ENCODE data around the gene DOK6. TPM values are rescaled to one million over a fixed set of nuclear protein-coding genes. Genes with fewer than 3 reads are reported as not detected.

The DOK6 gene
- total RNA-seq, 4 donors from 2014 or later, result 0.20 to 0.37 (median 0.30) TPM

DNA sequence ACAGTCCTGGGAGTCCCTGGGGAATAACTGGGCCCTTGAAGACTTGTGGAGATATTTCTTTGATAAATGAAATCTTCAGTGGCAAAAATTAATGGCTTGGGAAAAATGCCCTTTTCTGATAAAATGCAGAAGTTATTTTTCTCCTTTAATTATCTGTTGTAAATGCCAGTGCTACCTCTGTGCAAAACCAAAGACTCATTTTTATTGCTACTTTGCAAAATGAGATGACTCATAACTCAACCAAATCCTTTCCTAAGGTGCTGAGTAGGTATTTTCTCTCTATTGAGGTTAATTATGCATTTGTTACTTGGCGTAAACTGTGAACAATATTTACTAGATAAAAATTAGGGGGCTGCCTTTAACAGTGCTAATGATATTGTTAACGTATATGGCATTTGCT, 163.9 kb downstream of the DOK6 start:
- in situ Hi-C loops (cut with MboI; ENCODE audit: low pct_ligation_motif_present in 1 of 4, low pct_unique_long_range_greater_than_20kb in 1 of 4, low sequenced_read_pairs in 3 of 4), result no loop called here
- Histone ChIP-seq H3K27ac (no peak overlapping the region), H3K27me3 (no peaks in the 10 kb centered on the region), H3K4me3 (no peak overlapping the region), H3K4me1 (no peaks in the 10 kb centered on the region), H3K9me3 (no peaks in the 10 kb centered on the region), H3K36me3 (no peaks in the 10 kb centered on the region)
- DNase-seq, result no peak
- intact Hi-C loops (cut with DNase I; ENCODE audit: low total_unique reads), result no loop called here
- TF ChIP-seq POLR2A (IDR thresholded peaks at IDR 0.05) (no peak), EP300 (IDR thresholded peaks at IDR 0.05; ENCODE audit: low read depth) (no peak), POLR2AphosphoS5 (IDR thresholded peaks at IDR 0.05) (no peak)
- TF ChIP-seq, protein P1, sequence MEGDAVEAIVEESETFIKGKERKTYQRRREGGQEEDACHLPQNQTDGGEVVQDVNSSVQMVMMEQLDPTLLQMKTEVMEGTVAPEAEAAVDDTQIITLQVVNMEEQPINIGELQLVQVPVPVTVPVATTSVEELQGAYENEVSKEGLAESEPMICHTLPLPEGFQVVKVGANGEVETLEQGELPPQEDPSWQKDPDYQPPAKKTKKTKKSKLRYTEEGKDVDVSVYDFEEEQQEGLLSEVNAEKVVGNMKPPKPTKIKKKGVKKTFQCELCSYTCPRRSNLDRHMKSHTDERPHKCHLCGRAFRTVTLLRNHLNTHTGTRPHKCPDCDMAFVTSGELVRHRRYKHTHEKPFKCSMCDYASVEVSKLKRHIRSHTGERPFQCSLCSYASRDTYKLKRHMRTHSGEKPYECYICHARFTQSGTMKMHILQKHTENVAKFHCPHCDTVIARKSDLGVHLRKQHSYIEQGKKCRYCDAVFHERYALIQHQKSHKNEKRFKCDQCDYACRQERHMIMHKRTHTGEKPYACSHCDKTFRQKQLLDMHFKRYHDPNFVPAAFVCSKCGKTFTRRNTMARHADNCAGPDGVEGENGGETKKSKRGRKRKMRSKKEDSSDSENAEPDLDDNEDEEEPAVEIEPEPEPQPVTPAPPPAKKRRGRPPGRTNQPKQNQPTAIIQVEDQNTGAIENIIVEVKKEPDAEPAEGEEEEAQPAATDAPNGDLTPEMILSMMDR (IDR thresholded peaks at IDR 0.05), result no peak
- 87 to 89% methylated on average over 2 of the region's 2 CpGs for WGBS, 2 donors (ENCODE audit: low coverage in 1 of 2)

GRCh38 chr18:69567813-69568488, 167.3 kb downstream of the DOK6 start:
- no peak for TF ChIP-seq EP300 (IDR thresholded peaks at IDR 0.05; ENCODE audit: low read depth)
- TF ChIP-seq, protein P1 (IDR thresholded peaks at IDR 0.05), result no peak
- no peak for TF ChIP-seq POLR2A (IDR thresholded peaks at IDR 0.05)
- no peak for TF ChIP-seq POLR2AphosphoS5 (IDR thresholded peaks at IDR 0.05)
- Histone ChIP-seq H3K27me3 (no peaks in the 10 kb centered on the region), H3K36me3 (no peaks in the 10 kb centered on the region), H3K4me1 (no peaks in the 10 kb centered on the region), H3K9me3 (peaks cover 0 to 2% of the 10 kb centered on the region in 2 donors), H3K4me3 (no peak overlapping the region), H3K27ac (no peak overlapping the region)
- intact Hi-C loops (cut with DNase I; ENCODE audit: low total_unique reads) (no loop called here), in situ Hi-C loops (cut with MboI; ENCODE audit: low pct_ligation_motif_present in 1 of 4, low pct_unique_long_range_greater_than_20kb in 1 of 4, low sequenced_read_pairs in 3 of 4) (no loop called here)
- DNase-seq, result no peak
- WGBS, 2 donors (ENCODE audit: low coverage in 1 of 2), result 38 to 68% methylated on average over 3 to 10 of the region's 10 CpGs

GRCh38 chr18:69569133-69569532, 168.4 kb downstream of the DOK6 start:
- in situ Hi-C loops (cut with MboI; ENCODE audit: low pct_ligation_motif_present in 1 of 4, low pct_unique_long_range_greater_than_20kb in 1 of 4, low sequenced_read_pairs in 3 of 4) (no loop called here), intact Hi-C loops (cut with DNase I; ENCODE audit: low total_unique reads) (no loop called here)
- WGBS, 2 donors (ENCODE audit: low coverage in 1 of 2), result 82 to 83% methylated on average over 2 of the region's 2 CpGs

DNA sequence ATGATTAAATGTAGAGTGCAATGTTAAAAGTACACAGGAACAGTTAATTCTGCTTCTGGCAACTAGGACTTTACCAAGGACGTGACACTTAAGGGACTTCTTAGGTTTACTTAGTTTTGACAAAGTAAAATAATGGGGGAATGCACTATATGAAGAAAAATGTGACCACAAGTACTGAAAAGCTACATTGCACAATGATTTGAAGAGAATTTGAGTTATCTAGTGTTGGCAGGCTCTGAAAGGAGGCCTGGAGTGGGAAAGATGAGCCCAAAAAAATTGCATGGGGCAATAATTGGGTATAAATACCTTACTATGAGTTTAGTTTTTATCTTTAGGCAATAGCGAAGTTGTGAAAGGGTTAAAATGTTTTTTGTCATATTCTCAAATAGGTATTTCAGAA, 173.7 kb downstream of the DOK6 start:
- H3K9me3 ChIP-seq, result peaks cover 0 to 2% of the 10 kb centered on the region in 2 donors
- TF ChIP-seq POLR2AphosphoS5 (IDR thresholded peaks at IDR 0.05) (no peak), POLR2A (IDR thresholded peaks at IDR 0.05) (no peak), EP300 (IDR thresholded peaks at IDR 0.05; ENCODE audit: low read depth) (no peak)
- TF ChIP-seq, protein P1 (IDR thresholded peaks at IDR 0.05), result no peak
- H3K4me1 ChIP-seq, result no peaks in the 10 kb centered on the region
- 39 to 55% methylated on average over 2 of the region's 2 CpGs for WGBS, 2 donors (ENCODE audit: low coverage in 1 of 2)
- no peak overlapping the region for H3K27ac ChIP-seq
- no peak for DNase-seq
- H3K36me3 ChIP-seq, result no peaks in the 10 kb centered on the region
- in situ Hi-C loops (cut with MboI; ENCODE audit: low pct_ligation_motif_present in 1 of 4, low pct_unique_long_range_greater_than_20kb in 1 of 4, low sequenced_read_pairs in 3 of 4) (no loop called here), intact Hi-C loops (cut with DNase I; ENCODE audit: low total_unique reads) (no loop called here)
- H3K4me3 ChIP-seq, result no peak overlapping the region
- no peaks in the 10 kb centered on the region for H3K27me3 ChIP-seq

More at GRCh38 chr18:69569133-69569532, 168.4 kb downstream of the DOK6 start:
- Histone ChIP-seq H3K9me3 (peaks cover 0 to 2% of the 10 kb centered on the region in 2 donors), H3K36me3 (no peaks in the 10 kb centered on the region), H3K4me3 (no peak overlapping the region), H3K27ac (no peak overlapping the region), H3K4me1 (no peaks in the 10 kb centered on the region), H3K27me3 (no peaks in the 10 kb centered on the region)
- DNase-seq, result no peak
- no peak for TF ChIP-seq POLR2A (IDR thresholded peaks at IDR 0.05)
- no peak for TF ChIP-seq EP300 (IDR thresholded peaks at IDR 0.05; ENCODE audit: low read depth)
- TF ChIP-seq, protein P1 (IDR thresholded peaks at IDR 0.05), result no peak
- TF ChIP-seq POLR2AphosphoS5 (IDR thresholded peaks at IDR 0.05), result no peak

Measured in transverse colon (tissue), 4 donors.